GM23338 (cell line): ENCODE measurements around the gene MUC7.

Experiments
- EZH2phosphoT487 ChIP-seq: fragments of 200-600 bp; sonication (generic); IDR thresholded peaks from one replicate; pipeline ENCODE4 v1.8.1; 2018; ENCODE audit warnings: antibody characterized with exemption; ENCODE audit not compliant: unreplicated experiment
- REST ChIP-seq: IDR thresholded peaks from one replicate; pipeline ENCODE4 v1.6.1; 2018; ENCODE audit warnings: antibody characterized with exemption; ENCODE audit not compliant: unreplicated experiment
- TF ChIP-seq, protein P1 (sequence below), 2 experiments: fragments of 200-600 bp in 1 of 2; sonication (generic) in 1 of 2; conservative IDR thresholded peaks; 2 replicates each; pipeline versions ENCODE4 v1.5.1 to v1.6.1; 2016 to 2017; ENCODE audit warnings: antibody characterized with exemption in 2 of 2, low read depth in 2 of 2, mild to moderate bottlenecking in 2 of 2, moderate library complexity in 1 of 2

GRCh38 chr4:70425306-70425705, 46.7 kb upstream of the MUC7 start:
- no peak for TF ChIP-seq REST
- TF ChIP-seq, protein P1, sequence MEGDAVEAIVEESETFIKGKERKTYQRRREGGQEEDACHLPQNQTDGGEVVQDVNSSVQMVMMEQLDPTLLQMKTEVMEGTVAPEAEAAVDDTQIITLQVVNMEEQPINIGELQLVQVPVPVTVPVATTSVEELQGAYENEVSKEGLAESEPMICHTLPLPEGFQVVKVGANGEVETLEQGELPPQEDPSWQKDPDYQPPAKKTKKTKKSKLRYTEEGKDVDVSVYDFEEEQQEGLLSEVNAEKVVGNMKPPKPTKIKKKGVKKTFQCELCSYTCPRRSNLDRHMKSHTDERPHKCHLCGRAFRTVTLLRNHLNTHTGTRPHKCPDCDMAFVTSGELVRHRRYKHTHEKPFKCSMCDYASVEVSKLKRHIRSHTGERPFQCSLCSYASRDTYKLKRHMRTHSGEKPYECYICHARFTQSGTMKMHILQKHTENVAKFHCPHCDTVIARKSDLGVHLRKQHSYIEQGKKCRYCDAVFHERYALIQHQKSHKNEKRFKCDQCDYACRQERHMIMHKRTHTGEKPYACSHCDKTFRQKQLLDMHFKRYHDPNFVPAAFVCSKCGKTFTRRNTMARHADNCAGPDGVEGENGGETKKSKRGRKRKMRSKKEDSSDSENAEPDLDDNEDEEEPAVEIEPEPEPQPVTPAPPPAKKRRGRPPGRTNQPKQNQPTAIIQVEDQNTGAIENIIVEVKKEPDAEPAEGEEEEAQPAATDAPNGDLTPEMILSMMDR (conservative IDR thresholded peaks at IDR 0.05; ENCODE audit: low read depth in 2 of 2): no peak
- TF ChIP-seq EZH2phosphoT487: no peak
